ENCODE data around the gene UNK.
A peak's percentile ranks its signal among the peaks of the same experiment; 100 is the strongest.
"Not testable (repeated sequence)": the region's sequence is repeated elsewhere in the genome, so short reads cannot be mapped to it uniquely, and the experiment has no call there.

Gene UNK

GRCh38 chr17:75846692-75847613 lies 62.3 kb downstream of the UNK start:
- H3K36me3 Mint-ChIP-seq (ENCODE audit: low read depth), result peaks cover 36% of the 10 kb centered on the region
- H3K4me3 Mint-ChIP-seq, result no peak overlapping the region

GRCh38 chr17:75847614-75848522 lies 63.3 kb downstream of the UNK start:
- no peak overlapping the region for H3K4me3 Mint-ChIP-seq
- peaks cover 33% of the 10 kb centered on the region for H3K36me3 Mint-ChIP-seq (ENCODE audit: low read depth)
- H3K27me3 Mint-ChIP-seq (ENCODE audit: low read depth), result no peaks in the 10 kb centered on the region
- peaks cover 19% of the 10 kb centered on the region for H3K4me1 Mint-ChIP-seq (ENCODE audit: low read depth)
- peak overlapping the region; percentile 11 for H3K27ac Mint-ChIP-seq
- no peaks in the 10 kb centered on the region for H3K9me3 Mint-ChIP-seq

More at GRCh38 chr17:75846692-75847613, 62.3 kb downstream of the UNK start:
- Mint-ChIP-seq H3K27me3 (ENCODE audit: low read depth) (no peaks in the 10 kb centered on the region), H3K9me3 (no peaks in the 10 kb centered on the region), H3K4me1 (ENCODE audit: low read depth) (peaks cover 20% of the 10 kb centered on the region), H3K27ac (no peak overlapping the region)

GRCh38 chr17:75848523-75849278 lies 64.1 kb downstream of the UNK start:
- no peak overlapping the region for H3K4me3 Mint-ChIP-seq
- no peaks in the 10 kb centered on the region for H3K9me3 Mint-ChIP-seq
- H3K36me3 Mint-ChIP-seq (ENCODE audit: low read depth), result peaks cover 29% of the 10 kb centered on the region
- H3K27ac Mint-ChIP-seq, result peak overlapping the region; percentile 11
- H3K27me3 Mint-ChIP-seq (ENCODE audit: low read depth), result no peaks in the 10 kb centered on the region
- H3K4me1 Mint-ChIP-seq (ENCODE audit: low read depth), result peaks cover 22% of the 10 kb centered on the region

- Mint-ChIP-seq H3K27ac (no peak overlapping the region), H3K9me3 (no peaks in the 10 kb centered on the region), H3K4me1 (ENCODE audit: low read depth) (peaks cover 23% of the 10 kb centered on the region)
Measured at GRCh38 chr17:75849279-75849646, 64.7 kb downstream of the UNK start.

GRCh38 chr17:75849724-75850123 lies 65.1 kb downstream of the UNK start:
- H3K27ac Mint-ChIP-seq, result no peak overlapping the region
- peaks cover 26% of the 10 kb centered on the region for H3K4me1 Mint-ChIP-seq (ENCODE audit: low read depth)
- H3K27me3 Mint-ChIP-seq (ENCODE audit: low read depth), result no peaks in the 10 kb centered on the region
- H3K9me3 Mint-ChIP-seq, result no peaks in the 10 kb centered on the region
- peaks cover 29% of the 10 kb centered on the region for H3K36me3 Mint-ChIP-seq (ENCODE audit: low read depth)
- H3K4me3 Mint-ChIP-seq, result no peak overlapping the region

More at GRCh38 chr17:75849279-75849646, 64.7 kb downstream of the UNK start:
- Mint-ChIP-seq H3K4me3 (no peak overlapping the region), H3K27me3 (ENCODE audit: low read depth) (no peaks in the 10 kb centered on the region), H3K36me3 (ENCODE audit: low read depth) (peaks cover 29% of the 10 kb centered on the region)

- H3K36me3 Mint-ChIP-seq (ENCODE audit: low read depth), result peaks cover 21% of the 10 kb centered on the region
Measured at GRCh38 chr17:75850928-75851692, 66.5 kb downstream of the UNK start.

GRCh38 chr17:75851693-75851991 lies 67.0 kb downstream of the UNK start:
- H3K4me3 Mint-ChIP-seq, H3K27ac Mint-ChIP-seq: not testable (repeated sequence)

More at GRCh38 chr17:75850928-75851692, 66.5 kb downstream of the UNK start:
- no peak overlapping the region for H3K4me3 Mint-ChIP-seq
- no peak overlapping the region for H3K27ac Mint-ChIP-seq
- no peaks in the 10 kb centered on the region for H3K9me3 Mint-ChIP-seq
- H3K4me1 Mint-ChIP-seq (ENCODE audit: low read depth), result peaks cover 23% of the 10 kb centered on the region
- H3K27me3 Mint-ChIP-seq (ENCODE audit: low read depth), result no peaks in the 10 kb centered on the region

GRCh38 chr17:75853433-75853832 lies 68.8 kb downstream of the UNK start:
- Mint-ChIP-seq H3K27me3 (ENCODE audit: low read depth) (no peaks in the 10 kb centered on the region), H3K27ac (no peak overlapping the region), H3K4me1 (ENCODE audit: low read depth) (peaks cover 24% of the 10 kb centered on the region), H3K4me3 (no peak overlapping the region), H3K36me3 (ENCODE audit: low read depth) (peaks cover 9% of the 10 kb centered on the region), H3K9me3 (no peaks in the 10 kb centered on the region)

More at GRCh38 chr17:75851693-75851991, 67.0 kb downstream of the UNK start:
- H3K27me3 Mint-ChIP-seq (ENCODE audit: low read depth); H3K9me3 Mint-ChIP-seq: not testable (repeated sequence)
- Mint-ChIP-seq H3K36me3 (ENCODE audit: low read depth) (peaks cover 19% of the 10 kb centered on the region), H3K4me1 (ENCODE audit: low read depth) (peaks cover 28% of the 10 kb centered on the region)

- H3K27me3 Mint-ChIP-seq (ENCODE audit: low read depth), result no peaks in the 10 kb centered on the region
- H3K36me3 Mint-ChIP-seq (ENCODE audit: low read depth), result peaks cover 8% of the 10 kb centered on the region
- H3K9me3 Mint-ChIP-seq, result no peaks in the 10 kb centered on the region
- H3K4me3 Mint-ChIP-seq, result no peak overlapping the region
- H3K4me1 Mint-ChIP-seq (ENCODE audit: low read depth), result peaks cover 27% of the 10 kb centered on the region
- H3K27ac Mint-ChIP-seq, result peak overlapping the region; percentile 78
Measured at GRCh38 chr17:75854101-75854748, 69.6 kb downstream of the UNK start.

- Mint-ChIP-seq H3K36me3 (ENCODE audit: low read depth) (peaks cover 3% of the 10 kb centered on the region), H3K4me3 (no peak overlapping the region), H3K27ac (no peak overlapping the region), H3K27me3 (ENCODE audit: low read depth) (no peaks in the 10 kb centered on the region), H3K4me1 (ENCODE audit: low read depth) (peaks cover 29% of the 10 kb centered on the region), H3K9me3 (no peaks in the 10 kb centered on the region)
Measured at GRCh38 chr17:75854881-75855309, 70.3 kb downstream of the UNK start.

GRCh38 chr17:75855310-75856061 lies 70.9 kb downstream of the UNK start, which contains the start of gene WBP2:
Gene WBP2, minus strand, starts transcription at chr17:75855335. Its CDS starts 38 bp downstream, at chr17:75855297.
- Mint-ChIP-seq H3K27me3 (ENCODE audit: low read depth) (no peaks in the 10 kb centered on the region), H3K4me1 (ENCODE audit: low read depth) (peaks cover 29% of the 10 kb centered on the region), H3K36me3 (ENCODE audit: low read depth) (peaks cover 2% of the 10 kb centered on the region), H3K4me3 (no peak within 1 kb of the TSS), H3K9me3 (no peaks in the 10 kb centered on the region), H3K27ac (peak within 1 kb of the TSS; percentile 79)

- Mint-ChIP-seq H3K27ac (peak overlapping the region; percentile 79), H3K4me3 (no peak overlapping the region), H3K9me3 (no peaks in the 10 kb centered on the region), H3K4me1 (ENCODE audit: low read depth) (peaks cover 32% of the 10 kb centered on the region), H3K27me3 (ENCODE audit: low read depth) (no peaks in the 10 kb centered on the region), H3K36me3 (ENCODE audit: low read depth) (no peaks in the 10 kb centered on the region)
Measured at GRCh38 chr17:75856062-75856756, 71.6 kb downstream of the UNK start.
